GM19035 (cell line): ENCODE measurements around the gene CCDC12.

Experiments
- ATAC-seq: cut with Tn5 transposase; IDR thresholded peaks from one replicate; pipeline ENCODE4 v1.9.1; 2021; ENCODE audit not compliant: unreplicated experiment

CCDC12 gene

DNA sequence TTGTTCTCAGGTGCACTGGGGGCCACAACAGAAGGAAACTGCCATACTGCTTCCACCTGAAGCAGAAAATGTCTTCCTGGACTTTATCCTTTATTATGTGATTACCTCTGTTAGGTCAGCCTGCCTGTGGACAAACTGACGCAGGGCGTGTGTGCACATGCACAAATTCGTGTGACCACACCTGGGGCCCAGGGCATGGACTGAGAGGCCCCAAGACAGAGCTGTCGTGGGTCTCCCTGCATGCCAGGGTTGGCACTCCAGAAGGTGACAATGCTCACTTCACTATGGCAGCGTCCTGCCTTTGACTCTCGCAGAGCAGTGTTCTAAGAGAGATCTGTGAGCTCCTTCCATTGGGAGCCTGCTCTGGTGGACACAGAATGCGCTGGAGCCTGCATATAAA is 34.5 kb downstream of the CCDC12 start:
- ATAC-seq = no peak

DNA sequence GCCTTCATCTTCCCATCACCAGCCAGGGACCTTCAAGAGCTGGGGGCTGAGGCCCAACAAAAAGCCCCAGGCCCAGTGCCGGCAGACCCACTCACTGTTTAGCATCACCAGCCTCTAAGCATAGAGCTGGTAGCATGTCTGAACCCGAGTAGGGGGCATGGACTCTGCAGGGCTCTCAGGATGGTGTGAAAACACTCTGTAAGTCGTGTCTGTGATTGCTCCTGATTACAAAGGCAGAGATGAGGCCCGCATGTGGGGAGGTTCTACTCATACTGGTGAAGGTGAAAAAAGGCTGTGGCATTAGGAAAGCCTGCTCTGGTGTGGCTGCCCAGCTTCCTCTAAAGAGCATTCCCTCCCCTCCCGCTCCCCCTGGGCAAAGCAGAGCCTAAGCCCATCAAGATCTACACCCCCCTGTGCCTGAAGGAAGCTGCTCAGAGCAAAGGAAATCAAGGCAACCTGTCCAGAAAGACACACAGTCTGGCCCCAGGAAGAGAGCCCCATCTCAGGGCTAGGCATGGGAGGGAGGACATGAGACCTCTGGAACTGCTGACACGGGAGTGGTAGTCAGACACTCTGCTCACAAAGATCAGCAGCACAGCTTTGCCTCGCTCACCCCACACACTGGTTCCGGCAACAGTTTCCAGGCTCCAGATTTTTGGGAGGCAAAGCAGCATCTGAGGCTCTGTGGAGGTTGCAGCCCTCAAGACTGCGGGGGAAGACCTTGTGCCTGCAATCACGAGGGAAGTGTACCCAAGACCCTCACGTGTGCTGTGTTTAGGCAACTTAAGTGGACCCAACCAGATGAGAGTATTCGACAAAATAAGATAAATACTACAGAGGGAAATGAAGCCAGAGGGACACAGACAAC is 36.7 kb downstream of the CCDC12 start:
- no peak for ATAC-seq

DNA sequence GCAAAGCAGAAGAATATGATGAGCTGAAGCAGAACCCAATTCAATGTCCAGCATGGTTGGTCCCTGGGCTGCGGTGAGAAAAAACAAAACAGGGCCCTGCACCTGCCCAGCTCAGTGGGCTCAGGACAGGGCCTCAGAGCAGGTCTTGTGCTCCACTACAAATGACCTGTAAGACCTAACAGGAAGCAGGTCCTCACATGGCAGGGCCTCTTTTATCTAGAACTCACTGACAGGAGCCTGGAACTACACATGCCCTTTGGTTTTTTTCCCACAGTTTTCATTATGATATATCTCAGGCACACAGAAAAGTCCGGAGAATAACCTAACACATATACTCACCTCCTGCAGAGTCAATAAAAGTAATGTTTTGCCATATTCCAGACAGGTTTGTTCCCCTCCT is 38.4 kb downstream of the CCDC12 start:
- no peak for ATAC-seq

DNA sequence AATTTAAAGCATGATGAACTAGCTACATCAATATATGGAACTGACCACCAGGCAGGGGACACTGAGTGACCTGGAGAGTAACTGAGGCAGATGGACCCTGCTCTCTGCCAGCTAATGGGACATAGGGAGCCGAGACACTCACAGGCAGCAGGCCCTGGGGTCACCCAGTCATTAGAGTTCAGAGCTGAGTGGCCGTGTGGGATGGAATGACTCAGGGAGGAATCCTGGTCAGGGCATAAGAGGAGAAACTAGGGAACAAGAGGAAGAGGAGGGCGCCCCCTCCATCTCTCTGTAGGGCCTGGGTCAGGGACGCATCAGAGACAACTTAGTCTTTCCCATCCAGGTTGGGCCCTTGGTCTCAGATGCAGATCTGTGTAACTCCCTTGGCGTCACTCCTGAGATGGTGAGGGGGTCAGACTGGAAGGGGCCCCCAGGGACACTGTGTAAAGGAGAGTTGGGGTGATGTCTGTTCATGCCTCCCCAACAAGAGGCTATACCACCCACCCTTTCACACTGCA is 39.8 kb downstream of the CCDC12 start:
- no peak for ATAC-seq

DNA sequence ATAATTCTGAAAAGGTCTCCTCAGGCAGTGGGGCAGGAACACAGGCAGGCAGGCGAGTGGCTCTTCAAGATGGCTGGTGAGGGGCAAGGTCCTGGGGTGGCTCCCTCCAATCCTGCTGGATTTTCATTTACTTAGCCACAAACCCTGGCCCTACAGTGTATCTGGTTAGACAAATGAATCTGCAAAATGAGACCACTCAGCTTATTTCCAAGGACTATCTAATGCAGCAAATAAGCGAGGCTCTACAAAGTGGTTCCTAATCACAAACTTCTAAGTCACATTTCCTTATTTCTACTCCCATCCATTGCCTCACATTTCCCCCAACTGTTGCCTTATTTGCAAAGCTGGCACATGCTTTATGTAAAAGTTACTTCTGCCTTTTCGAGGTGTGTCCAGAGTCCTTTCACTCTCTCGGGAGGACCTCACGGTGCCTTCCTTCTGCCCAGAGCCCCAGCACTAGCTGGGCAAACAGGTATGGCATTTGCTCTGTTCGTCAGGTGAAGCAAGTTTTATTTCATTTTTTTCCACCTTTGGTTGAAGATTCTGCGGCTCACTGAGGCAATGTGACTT is 40.5 kb downstream of the CCDC12 start:
- no peak for ATAC-seq

DNA sequence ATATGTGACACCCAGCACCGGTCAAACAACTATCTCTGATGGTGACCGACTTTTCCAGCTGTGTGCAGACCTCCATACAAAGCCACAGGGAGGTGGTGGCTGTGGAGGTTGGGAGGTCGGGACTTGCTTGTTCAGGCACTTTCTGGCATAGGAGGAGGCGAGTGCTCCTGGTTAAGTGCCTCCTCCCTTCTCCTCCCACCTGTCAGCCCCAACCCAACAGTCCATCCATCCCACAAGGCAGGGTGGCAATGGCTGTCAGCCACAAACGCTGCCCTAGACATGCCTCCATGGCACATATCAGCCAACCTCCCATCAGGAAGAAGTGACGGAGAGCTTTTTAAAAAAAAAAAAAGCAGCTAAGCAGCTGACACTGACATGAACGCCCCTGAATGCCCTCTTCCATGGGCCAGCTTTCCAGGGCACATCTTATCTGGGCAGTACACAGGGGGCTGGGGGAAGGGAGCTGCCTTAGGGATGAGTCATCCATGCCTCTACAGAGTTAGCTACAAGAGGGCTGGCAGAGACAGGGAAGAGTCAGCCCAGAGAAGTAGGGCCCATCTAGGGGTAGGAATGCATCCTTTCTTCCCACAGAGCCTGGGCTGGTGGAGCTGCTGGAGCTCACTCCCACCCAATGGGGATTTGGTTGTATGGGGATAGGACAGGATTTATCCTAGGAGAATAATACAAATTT is 41.2 kb downstream of the CCDC12 start:
- ATAC-seq = no peak

DNA sequence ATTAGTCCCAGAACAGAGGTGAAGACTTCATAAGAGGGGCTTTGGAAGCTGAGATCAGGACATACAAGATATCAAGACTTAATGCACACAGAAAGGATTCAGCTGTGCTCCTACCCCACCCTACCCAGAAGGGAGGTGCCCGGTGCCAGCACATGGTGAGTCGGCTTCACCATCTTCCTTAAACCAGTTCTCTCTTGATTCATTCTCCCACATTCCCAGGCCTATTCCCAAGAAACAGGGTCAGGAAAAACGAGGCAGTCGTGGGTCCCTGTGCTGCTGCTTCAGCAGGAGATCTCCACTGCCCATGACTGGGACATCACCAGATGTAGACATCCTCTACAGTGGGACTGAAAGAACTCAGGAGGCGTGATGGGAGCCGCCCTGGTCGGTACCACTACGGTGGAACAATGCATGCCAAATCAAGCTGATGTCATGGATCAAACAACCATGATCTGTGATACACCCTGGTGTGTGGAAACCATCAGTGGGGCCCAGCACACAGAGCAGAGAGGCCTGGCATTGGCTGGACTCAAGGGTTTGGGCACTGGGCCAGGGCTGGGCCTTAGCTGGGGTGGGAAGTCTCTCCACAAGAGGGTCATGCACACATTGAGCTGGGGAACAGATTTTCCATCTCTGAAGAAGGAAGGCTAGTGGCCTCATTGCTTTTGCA is 41.9 kb downstream of the CCDC12 start:
- no peak for ATAC-seq

DNA sequence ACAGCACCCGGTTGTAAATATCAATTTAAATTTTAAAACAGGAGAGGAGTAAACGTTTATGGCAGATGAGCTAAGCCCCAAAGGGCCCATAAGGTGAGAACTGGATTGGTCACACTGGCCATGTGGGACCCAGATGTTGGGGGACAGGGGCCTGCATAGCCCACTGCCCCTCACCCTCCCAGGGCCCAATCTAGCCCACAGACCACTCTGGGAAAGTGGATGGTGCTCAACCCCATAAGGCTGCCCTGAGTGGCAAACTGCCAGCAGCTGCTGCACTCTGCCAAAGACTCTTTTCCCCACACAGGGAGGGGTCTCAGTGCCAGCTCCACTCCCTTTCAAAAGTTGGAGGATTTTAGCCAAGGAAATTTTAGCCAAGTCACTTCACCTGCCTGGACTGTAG is 42.5 kb downstream of the CCDC12 start:
- ATAC-seq = no peak

DNA sequence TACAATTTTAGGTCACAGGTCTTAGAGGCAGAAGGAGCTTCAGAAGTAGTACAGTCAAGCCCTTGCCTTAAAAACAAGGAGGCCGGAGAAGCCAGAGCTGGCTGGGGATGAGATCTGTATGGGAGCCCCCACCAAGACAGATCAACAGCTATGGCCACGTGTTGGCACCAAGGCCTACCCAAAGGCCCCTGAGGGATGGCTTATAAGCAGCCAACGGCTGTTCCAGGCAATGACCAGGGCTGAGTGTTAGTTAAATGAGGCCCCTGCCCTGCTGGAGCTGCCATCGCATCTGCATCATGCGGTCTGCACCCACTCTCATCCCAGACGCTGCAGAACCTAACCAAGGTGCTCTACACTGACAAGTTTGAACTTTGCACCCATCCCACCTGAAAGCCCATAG is 43.3 kb downstream of the CCDC12 start:
- ATAC-seq = no peak

DNA sequence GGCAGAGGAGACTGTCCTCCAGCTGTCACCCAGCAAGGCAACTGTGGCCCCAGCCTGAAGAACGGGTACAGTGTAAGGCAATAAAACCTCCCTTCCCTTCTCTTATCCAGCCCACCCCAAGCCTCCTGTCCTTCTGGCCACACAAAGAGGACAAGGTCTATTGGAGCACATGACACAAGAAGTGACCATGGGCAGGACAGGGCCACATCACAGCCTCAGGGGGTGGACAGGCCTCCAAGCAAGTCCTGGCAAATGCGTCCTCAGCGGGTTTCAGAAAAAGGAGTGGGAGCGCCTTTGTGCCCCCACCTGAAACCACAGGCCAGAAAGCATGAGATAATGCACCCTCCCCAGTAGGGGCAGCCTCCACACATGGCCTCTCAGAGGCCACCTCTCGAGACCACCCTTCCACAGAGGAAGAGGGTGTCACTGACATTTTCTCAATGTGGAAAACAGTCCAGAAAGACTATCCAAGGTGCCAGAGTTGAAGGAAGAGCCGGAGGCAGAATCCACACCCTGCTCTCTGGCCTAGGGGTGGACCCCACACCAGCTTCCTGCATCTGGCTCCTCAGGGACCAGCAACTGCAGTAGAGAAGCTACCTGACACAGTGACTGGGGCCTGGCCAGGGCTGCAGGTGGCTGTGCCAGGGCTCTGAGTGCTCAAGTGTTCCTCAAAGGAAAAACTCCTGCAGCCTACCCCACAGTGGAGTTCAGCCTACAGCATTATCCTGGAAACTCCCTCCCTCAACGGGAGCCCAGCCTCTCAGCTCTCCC is 43.9 kb downstream of the CCDC12 start:
- no peak for ATAC-seq

DNA sequence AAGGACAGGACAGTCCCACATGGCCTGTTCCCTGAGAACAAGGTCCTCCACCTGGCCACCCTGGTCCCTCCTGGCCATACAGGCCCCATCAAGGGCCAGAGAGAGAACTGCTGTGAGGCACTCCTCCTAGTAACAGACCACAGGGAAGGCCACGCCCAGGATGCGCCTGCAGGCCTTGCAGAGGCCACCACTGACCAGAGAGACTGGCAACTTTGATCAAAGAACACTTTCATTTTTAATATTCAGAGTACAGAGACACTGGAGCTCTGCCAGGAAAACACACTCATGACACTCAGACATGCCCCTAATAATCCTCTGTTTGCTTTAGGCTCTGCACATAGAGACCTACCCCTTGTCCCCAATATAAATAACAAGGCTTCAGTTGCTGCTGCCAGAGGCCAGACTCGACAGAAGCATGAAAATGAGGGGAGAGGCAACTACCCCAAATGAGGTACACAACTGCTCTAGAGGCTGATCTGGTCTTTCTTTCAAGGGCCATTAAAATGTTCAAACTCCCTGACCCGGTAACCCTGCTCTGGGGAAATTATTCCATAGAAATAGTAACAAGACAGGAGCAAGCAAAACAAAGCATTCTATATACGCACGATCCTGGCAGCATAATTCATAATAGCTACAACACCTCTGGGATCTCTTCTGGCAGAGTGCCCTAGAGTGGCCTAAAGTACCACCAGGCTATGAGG is 44.8 kb downstream of the CCDC12 start:
- no peak for ATAC-seq

DNA sequence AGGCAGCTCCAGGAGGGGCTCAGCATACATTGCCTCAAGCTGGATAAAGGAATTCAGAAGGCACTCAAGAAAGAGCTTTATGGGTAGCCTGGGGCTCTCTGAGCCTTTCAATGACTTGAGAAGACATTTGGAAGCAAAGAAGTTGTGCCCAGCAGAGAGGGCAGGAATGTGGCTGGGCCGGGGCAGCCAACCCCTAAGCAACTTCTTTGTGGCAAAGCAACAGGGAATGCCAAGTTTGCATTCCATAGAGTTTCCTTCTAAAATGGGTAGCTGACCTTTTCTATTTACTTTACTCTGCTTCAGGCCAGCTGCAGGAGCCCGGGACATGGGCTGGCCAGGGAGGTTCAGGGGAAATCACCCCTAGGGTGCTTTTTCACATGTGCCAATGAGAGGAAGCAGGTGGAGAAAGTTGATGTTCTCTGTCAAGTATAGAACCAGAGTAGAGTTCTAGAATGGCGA is 45.6 kb downstream of the CCDC12 start:
- ATAC-seq = no peak

DNA sequence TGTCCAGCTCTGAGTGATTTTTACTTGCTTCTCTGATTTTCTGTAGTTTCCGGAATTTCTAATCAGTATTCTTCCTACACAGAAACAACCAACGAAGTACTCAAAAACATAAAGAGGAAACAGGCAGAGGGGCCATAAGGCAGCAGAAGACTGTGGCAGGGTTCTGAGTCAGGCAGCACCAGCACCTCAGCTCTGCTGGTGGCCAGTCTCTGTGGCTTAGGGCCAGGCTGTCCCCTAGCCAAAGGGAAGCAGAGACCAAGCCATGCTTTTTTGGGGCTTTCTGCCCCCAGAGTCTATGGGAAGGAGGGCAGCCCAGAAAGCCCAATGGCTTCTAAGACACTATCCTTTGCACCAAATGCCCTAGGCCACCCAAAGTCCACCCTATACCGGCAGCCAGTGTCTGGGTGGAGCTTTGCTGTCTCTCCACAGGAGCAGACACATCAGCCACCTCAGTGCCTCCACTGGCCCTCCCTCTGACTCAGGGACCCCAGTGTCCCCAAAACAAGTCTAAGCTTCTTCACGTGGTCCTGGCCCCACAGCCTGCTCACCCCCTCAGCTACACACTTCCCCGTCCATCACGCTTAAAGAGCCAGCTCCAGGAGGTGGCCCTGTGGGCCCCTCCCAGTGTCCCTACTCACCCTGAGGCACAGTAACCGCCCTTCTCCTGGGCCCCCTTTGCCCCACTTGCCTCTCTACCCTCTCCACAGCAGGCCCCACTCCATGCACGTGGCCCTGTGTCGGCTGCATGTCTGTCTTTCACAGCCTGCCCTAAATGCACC is 46.2 kb downstream of the CCDC12 start:
- no peak for ATAC-seq

DNA sequence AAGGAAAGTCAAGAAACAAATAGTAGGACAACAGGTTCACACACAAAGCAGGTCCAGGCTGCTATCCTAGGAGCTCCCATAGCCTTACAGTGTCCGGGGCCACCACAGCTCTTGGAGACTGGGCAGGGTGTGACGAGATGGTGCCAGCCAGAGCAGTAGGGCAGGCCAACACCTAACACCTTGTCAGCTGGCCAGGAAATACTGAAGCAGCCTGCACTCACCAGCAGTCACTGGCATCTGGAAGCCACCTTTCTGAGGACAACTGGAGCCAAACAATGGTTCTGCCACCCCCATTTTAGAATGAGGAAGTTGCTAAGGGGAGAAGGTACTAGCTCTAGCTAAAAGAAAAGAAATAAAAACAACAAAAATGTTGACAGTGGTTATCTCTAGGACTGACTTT is 47.2 kb downstream of the CCDC12 start:
- no peak for ATAC-seq

DNA sequence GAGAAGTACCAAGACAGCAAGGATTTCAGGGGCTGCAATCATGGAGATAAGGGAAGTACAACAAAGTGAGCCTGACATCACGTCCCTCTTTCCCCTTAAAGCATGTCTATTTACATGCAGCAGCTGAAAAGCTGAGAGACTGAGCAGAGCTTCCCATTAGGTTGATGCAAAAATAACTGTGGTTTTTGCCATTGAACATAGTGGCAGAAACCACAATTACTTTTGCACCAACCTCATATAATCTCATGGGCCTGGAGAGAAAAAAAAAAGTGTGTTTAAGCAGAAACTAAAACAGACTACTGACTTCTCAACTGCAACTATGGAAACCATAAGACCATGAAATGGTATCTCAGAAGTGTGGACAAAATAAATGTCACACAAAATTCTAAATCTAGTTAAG is 48.3 kb downstream of the CCDC12 start:
- ATAC-seq = no peak

DNA sequence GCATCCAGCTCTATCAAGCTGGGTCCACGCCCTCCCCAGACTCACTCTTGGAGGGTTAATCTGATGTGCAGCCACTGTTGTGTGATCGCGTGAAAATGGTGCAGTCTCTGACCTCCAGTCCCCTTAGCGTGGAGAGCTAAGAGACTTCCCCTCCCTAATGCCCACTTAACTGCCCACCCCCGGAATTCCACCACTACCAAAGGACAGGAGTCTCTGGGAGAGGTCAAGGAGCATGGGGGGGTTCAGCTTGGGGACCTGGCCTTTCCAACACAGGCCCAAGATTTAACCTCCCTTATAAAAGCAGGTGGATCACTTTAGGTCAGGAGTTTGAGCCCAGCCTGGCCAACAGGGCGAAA is 48.8 kb downstream of the CCDC12 start:
- ATAC-seq = no peak

DNA sequence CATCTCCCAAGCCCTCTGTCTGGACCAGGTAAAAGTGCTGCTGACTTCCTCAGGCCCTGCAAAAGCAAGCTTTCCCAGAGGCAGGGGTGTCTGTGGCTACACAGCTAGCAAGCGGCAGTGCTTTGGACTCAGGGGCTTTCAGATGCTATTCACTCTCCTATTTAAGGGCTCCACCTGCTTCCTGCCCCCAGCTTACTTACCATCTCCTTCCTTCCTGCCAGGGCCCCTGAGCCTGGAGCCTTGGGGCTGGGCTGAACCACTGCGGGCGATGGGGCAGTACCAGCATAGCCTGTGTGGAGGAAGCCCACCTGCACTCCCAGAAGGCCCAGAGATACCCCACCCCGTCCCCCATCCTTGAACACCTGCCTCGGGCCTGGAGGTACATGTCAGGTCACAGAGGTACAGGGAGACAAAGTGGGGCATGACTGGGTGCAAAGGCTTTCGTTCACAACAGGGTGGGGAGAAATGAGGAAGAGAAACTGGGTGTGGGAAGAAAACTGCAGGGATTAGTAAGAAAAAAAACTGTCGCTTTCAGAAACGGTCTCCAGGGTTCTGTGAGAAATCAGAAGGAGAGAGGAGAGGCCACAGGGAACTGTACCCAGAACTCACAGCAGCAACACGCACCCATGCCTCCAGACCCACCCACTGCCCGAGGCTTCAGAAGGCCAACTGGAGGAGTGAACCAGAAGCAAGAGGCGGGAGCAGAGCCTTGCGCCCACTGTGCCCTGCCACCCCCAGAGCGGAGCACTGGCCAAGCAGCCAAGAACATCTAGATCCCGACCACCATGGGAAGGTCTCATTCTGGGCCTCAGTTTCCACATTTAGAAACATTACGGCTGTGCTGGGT is 49.5 kb downstream of the CCDC12 start:
- ATAC-seq = peak; percentile 54

DNA sequence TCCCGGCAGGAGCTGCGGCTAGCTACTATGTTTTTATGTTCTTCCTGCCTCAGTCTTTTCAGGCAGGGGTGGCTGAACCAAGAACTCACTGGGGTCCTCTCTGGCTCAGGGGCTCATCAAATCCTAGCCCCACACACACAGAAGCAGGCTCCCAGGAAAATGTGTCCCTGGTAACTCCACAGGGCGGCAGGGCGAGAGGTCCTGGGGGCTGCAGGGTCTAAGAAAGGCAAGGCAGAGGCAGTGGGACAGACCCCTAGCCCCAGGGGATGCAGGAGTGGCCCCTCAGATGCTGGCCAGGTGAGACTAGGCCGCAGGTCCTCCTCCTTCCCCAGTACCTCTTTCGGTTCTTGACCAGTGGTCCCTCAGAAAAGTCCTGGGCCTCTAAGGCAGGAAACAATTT is 50.1 kb downstream of the CCDC12 start:
- no peak for ATAC-seq
